GM21447 (cell line): ENCODE data around the gene MGAT4A.
"Not testable (repeated sequence)": the region's sequence is repeated elsewhere in the genome, so short reads cannot be mapped to it uniquely, and the experiment has no call there.

Experiments used
- ATAC-seq: cut with Tn5 transposase; IDR thresholded peaks from one replicate; pipeline ENCODE4 v1.9.1; 2021; ENCODE audit not compliant: unreplicated experiment

MGAT4A gene

GRCh38 chr2:98608962-98609604 is 121.8 kb downstream of the MGAT4A start:
- no peak for ATAC-seq

- ATAC-seq: peak; percentile 84
These were observed 122.6 kb downstream of the MGAT4A start, which contains the start of the genes COA5 and UNC50 for GRCh38 chr2:98608116-98608961. TSS of gene COA5 (minus strand) at chr2:98608512. CDS start at chr2:98608405, 107 bp downstream. TSS of gene UNC50 (plus strand) at chr2:98608589. CDS start at chr2:98609760, 1,171 bp downstream.

DNA sequence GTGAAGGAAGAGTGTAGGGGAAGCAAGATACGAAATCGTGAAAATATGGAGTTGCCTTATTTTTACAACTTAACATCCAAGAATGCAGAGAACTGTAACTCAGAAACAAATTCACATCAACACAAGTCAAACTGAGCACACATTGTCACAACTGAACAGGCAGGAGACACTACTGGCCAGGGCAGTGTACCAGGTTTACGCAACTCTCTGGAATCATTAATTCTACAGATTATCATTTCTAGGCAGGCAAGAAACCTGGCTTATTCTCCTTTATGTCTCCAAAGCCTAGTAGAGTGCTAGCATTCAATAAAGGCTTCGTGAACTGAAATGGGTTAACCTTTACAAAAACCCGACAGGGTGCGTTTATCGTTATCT is 123.2 kb downstream of the MGAT4A start:
- ATAC-seq: peak; percentile 5

DNA sequence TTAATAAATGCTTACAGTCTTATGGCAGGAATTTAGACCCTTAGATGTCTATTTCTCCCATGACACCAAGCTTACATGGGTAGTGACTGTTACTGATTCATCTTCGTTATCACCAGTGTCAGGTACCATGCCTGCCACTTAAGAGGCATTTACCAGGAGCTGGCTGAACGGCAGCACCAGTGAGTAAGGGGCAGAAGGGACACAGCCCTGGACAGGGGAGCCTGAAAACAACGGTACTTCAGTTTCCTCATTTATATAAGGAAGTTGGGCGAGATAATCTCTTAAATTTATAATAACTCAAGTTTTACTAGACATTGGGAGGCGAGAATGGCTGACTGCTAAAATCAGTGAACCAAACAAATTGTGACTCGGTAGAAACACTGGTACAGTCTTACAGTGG is 123.8 kb downstream of the MGAT4A start:
- ATAC-seq: no peak

DNA sequence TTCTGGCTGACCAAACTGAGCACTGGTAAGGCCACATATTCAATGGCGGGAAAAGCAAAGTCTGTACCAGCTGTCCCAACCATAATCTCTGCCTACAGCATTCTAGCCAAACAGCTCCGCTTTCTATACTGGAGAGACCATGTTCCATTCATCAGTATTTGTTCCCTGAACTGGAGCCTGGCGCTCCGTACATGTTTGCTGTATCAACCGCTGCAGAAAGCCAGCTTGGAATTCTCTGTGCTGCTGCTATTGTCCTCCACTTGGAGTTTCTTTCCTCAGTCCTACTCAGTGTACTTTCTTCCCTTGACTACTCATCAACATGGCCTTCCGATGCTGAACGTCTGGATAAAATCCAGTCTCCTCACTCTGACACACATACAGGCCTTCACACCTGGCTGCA is 124.5 kb downstream of the MGAT4A start:
- ATAC-seq: no peak

DNA sequence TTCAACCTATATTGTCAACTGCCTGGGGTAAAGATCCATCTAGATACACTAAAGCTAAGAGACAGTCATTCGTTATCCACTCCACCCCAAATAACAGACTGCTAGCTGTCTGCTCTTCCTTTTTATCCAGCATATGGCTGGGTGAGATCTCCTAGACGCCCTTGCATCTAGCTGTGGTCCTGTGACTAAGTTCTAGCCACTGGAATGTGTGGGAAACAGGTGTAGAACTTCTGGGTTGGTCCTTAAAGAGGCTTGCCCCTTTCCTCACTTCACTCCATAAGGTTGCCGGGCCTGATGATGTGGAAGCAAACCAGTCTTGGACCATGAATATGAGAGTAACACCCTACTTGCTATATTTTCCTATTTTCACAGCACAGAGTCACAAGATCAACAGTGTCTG is 125.9 kb downstream of the MGAT4A start:
- no peak for ATAC-seq

GRCh38 chr2:98604547-98604946 is 126.4 kb downstream of the MGAT4A start:
- ATAC-seq: no peak

DNA sequence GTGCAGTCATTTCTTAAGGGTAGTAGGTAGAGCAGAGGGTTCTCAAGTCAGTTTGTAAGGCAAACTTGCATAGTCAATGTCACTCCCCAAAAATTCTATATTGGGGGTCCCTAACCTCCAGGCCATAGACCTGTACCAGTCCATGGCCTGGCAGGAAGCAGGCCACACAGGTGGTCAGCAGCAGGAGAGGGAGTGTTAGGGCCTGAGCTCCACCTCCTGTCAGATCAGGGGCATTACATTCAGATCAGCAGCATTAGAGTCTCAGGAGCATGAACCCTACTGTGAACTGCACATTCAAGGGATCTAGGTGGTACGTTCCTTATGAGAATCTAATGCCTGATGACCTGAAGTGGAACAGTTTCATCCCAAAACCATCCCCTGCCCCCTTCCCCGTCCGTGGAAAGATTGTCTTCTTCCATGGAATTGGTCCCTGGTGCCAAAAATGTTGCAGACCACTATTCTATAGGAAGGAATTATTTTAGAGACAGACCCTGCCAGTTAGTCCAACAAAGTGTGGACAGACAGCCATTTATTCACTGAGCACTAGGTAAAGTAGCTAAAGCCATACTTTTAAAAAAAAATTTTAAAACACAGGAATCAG is 129.3 kb downstream of the MGAT4A start:
- no peak for ATAC-seq

DNA sequence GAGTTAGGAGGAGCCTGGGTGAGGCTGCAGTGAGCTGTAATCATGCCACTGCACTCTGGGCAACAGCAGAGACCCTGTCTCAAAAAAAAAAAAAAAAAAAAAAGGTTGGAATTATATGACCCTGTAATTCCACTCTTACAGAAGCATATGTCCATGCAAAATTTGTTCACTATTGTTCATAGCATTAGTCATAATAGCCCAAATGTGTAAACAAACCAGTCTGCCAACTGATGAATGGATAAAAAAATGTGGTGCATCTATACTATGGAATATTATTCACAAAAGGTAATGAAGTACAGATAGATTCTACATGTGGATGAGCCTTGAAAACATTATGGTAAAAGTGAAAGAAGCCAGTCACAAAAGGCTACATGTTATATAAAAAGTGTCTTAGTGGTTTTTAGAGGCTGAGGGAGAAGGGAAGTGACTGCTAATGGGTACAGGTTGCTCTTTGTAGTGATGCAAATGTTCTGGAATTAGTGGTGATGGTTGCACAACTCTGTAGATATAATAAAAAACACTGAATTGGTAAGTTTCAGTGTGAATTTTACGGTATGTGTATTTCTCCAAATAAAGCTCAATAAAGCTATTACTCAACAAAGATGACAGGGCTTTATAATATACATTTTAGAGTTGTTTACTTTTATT is 132.0 kb downstream of the MGAT4A start:
- ATAC-seq: no peak

- ATAC-seq: not testable (repeated sequence)
These were observed 136.3 kb downstream of the MGAT4A start for GRCh38 chr2:98594665-98595064.

DNA sequence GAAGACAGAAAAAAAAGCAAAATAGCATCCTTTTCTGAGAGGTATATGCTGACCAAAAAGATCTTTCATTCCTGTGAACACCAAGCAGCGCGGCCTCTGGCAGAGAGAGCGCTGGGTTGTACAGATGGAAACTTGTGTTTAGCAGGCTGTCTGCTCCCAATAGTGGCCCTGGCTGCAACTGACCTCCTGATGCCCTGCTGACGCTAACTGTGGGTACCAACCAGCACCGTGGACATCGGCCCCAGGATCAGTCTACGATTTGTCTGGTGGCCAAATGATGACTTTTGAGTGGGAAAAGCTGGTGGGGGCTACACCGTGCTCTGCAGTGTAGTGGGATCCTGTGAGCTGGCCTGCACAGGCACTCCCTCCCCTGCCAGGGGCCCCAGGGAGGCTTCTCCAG is 138.4 kb downstream of the MGAT4A start:
- ATAC-seq: no peak

DNA sequence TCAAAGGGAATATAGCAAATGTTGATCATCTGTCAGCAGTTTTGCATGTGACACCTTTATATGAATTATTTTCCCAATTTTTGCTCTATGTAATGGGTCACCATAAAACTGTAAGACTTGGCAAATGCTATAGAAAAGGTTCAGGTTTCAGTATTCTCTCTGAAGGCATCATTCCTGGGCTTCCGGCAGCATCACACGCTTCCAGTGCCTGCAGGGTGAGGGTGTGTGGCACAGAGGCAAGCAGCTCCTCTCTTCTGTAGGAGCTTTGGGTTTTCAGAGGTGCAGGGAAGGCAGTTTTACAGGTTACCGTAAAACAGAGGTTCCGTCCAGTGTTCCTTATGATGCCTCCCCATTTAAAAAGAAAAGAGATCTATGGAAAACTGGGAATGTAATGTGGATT is 141.4 kb downstream of the MGAT4A start:
- ATAC-seq: no peak

- no peak for ATAC-seq
These were observed 142.0 kb downstream of the MGAT4A start for GRCh38 chr2:98588880-98589431.

- no peak for ATAC-seq
These were observed 144.3 kb downstream of the MGAT4A start for GRCh38 chr2:98586551-98587140.

DNA sequence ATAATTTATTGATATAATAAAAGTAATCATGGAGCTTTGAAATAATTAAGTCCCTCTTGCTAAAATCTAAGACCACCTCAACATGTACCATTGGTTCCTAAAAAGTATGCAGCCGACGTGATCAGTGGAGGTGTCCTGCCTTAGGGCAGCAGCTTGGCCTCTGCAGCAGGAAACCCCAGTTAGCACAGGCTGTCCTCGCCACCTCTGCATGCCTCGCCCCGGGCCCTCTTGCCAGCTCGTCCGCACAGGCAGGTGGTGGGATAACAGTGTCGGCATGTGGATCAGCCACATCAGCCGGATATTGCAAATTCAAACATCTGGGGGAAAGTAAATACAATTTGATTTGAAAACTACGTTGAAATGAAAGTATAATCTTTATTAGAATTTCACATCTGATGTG is 145.5 kb downstream of the MGAT4A start:
- no peak for ATAC-seq

DNA sequence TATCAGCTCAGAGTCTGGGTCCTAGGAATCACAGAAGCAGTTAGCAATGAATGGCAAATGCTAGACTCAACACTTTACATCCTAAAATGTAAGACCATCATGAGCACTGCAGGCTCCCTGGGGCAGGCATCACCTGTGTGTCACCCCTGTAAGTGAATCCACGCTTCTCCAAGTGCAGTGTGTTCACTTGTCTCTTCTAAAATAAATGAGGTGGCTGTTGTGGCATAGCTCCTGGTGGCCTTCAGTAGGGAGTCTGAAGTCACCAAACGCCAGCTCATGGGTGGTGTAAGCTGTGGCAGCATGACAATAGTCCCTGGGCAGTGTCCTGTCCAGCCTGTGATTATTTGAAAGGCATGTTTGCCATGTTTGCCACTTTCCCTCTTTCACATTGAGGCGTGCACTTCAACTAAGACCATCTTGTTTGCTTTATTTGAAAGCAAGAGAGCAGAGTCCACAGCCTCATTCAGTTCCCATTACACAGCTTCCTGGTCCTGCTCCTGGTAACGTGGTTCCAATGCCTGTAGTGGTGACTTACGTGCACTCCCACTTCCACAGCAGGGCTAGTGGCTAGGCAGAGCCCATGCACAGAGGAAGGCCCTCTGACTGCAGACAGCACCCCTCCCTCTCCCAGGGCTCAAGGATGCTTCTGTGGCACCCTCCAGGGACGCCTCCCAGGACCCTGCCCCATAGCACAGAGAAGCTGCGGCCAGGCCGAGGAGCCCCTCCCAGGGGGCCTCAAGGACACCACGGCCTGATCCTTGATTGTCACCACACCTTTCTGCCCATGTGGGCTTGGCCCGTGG is 146.9 kb downstream of the MGAT4A start:
- ATAC-seq: no peak

GRCh38 chr2:98583276-98583675 is 147.7 kb downstream of the MGAT4A start:
- ATAC-seq: no peak

DNA sequence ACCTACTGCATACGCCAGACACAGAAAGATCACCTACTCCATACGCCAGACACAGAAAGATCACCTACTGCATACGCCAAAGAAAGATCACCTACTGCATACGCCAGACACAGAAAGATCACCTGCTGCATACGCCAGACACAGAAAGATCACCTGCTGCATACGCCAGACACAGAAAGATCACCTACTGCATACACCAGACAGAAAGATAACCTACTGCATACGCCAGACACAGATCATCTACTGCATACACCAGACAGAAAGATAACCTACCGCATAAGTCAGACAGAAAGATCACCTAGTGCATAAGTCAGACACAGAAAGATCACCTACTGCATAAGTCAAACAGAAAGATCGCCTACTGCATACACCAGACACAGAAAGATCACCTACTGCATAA is 148.4 kb downstream of the MGAT4A start:
- no peak for ATAC-seq

GRCh38 chr2:98580656-98581284 is 150.2 kb downstream of the MGAT4A start:
- ATAC-seq: no peak
